Panc1 (cell line): ENCODE results near the gene TRAF7. TPM values are rescaled to one million over a fixed set of nuclear protein-coding genes. Genes with fewer than 3 reads are reported as not detected.

Experiments used
- ATAC-seq: fragments of 200-7000 bp; cut with Tn5 transposase; 2 replicates; pipeline ENCODE4 v1.9.1; 2020; ENCODE audit warnings: mild to moderate bottlenecking, moderate library complexity
- BruUV-seq: library from RNA; stranded (reverse); fragments of 400-500 nt; replicated peaks from 2 replicates; lab custom pipeline; 2021; lab: Mats Ljungman, UMichigan
- CTCF ChIA-PET: fragments of 300-600 bp; sonication (Branson Sonifier 250); formaldehyde crosslinking; loops from one replicate; lab custom pipeline; 2022; ENCODE audit warnings: antibody characterized with exemption; lab: Charles Lee
- POLR2A ChIA-PET: fragments of 300-600 bp; sonication (Branson Sonifier 250); formaldehyde crosslinking; loops from one replicate; lab custom pipeline; 2022; ENCODE audit warnings: antibody characterized with exemption; lab: Charles Lee
- DNase-seq: peaks from one replicate; pipeline ENCODE4 v3.0.0-alpha.2; 2010; ENCODE audit warnings: low read depth, low spot score
- H3K27ac ChIP-seq: 2 replicates; pipeline ENCODE4 v1.5.1; 2011; ENCODE audit warnings: mild to moderate bottlenecking, low read length, inconsistent platforms
- H3K27me3 ChIP-seq: fragments of 200-500 bp; sonication (Bioruptor generic); 2 replicates; pipeline ENCODE4 v1.6.0; 2014; ENCODE audit warnings: low read length, inconsistent platforms; ENCODE audit not compliant: control insufficient read depth, insufficient read depth
- H3K36me3 ChIP-seq: fragments of 200-500 bp; sonication (Bioruptor generic); 2 replicates; pipeline ENCODE4 v1.5.1; 2014; ENCODE audit warnings: inconsistent platforms, mild to moderate bottlenecking, low read length, moderate library complexity; ENCODE audit not compliant: control insufficient read depth, insufficient read depth
- H3K4me1 ChIP-seq: 2 replicates; pipeline ENCODE4 v1.5.1; 2011; ENCODE audit warnings: inconsistent platforms, mild to moderate bottlenecking, low read length, moderate library complexity; ENCODE audit not compliant: control insufficient read depth, insufficient read depth
- H3K4me3 ChIP-seq, 2 experiments: 2 replicates each; pipeline ENCODE4 v1.5.1; 2011 to 2012; ENCODE audit warnings: low read depth in 2 of 2, low read length in 2 of 2, mild to moderate bottlenecking in 2 of 2, inconsistent platforms in 1 of 2, moderate library complexity in 1 of 2
- H3K9me3 ChIP-seq: fragments of 200-500 bp; sonication (Bioruptor generic); 2 replicates; pipeline ENCODE4 v1.5.1; 2014; ENCODE audit warnings: low read depth, mild to moderate bottlenecking, inconsistent platforms, low read length, moderate library complexity; ENCODE audit not compliant: control insufficient read depth, insufficient read depth
- POLR2AphosphoS5 ChIP-seq: IDR thresholded peaks from 2 replicates; pipeline ENCODE4 v1.6.1; 2012; ENCODE audit warnings: mild to moderate bottlenecking, low read depth, low read length, moderate library complexity
- SIN3A ChIP-seq: IDR thresholded peaks from 2 replicates; pipeline ENCODE4 v1.6.1; 2012; ENCODE audit warnings: low read depth, mild to moderate bottlenecking, low read length, moderate library complexity, borderline replicate concordance; ENCODE audit not compliant: insufficient read depth
- TCF7L2 ChIP-seq: IDR thresholded peaks from 2 replicates; pipeline ENCODE4 v1.6.1; 2011; ENCODE audit warnings: mild to moderate bottlenecking, low read depth, low read length, inconsistent platforms
- in situ Hi-C: cut with HindIII; loops from 2 replicates; pipeline ENCODE4 v1.10.0; 2016; ENCODE audit warnings: low sequenced_read_pairs, low pct_unique_long_range_greater_than_20kb
- intact Hi-C: fragments of 100-400 bp; cut with micrococcal nuclease; formaldehyde crosslinking; loops from one replicate; pipeline ENCODE4 v1.10.0; 2022; ENCODE audit not compliant: unreplicated experiment
- total RNA-seq: library from RNA; stranded (reverse); gene quantifications from one replicate; pipeline ENCODE4 v1.2.1, GENCODE V29; 2021; ENCODE audit not compliant: unreplicated experiment
- TF ChIP-seq, protein P1 (sequence below): fragments of 450-650 bp; IDR thresholded peaks from 2 replicates; pipeline ENCODE4 v1.5.1; 2017; ENCODE audit warnings: mild to moderate bottlenecking
- TF ChIP-seq, protein P2 (sequence below), 2 experiments: IDR thresholded peaks; 2 replicates each; pipeline ENCODE4 v1.6.1; 2011 to 2012; ENCODE audit warnings: low read depth in 2 of 2, control low read depth in 1 of 2, low read length in 1 of 2, mild to moderate bottlenecking in 1 of 2, moderate library complexity in 1 of 2; ENCODE audit not compliant: insufficient read depth in 1 of 2

The TRAF7 gene
- total RNA-seq, 1 experiment from 2014 or later: 108 TPM

DNA sequence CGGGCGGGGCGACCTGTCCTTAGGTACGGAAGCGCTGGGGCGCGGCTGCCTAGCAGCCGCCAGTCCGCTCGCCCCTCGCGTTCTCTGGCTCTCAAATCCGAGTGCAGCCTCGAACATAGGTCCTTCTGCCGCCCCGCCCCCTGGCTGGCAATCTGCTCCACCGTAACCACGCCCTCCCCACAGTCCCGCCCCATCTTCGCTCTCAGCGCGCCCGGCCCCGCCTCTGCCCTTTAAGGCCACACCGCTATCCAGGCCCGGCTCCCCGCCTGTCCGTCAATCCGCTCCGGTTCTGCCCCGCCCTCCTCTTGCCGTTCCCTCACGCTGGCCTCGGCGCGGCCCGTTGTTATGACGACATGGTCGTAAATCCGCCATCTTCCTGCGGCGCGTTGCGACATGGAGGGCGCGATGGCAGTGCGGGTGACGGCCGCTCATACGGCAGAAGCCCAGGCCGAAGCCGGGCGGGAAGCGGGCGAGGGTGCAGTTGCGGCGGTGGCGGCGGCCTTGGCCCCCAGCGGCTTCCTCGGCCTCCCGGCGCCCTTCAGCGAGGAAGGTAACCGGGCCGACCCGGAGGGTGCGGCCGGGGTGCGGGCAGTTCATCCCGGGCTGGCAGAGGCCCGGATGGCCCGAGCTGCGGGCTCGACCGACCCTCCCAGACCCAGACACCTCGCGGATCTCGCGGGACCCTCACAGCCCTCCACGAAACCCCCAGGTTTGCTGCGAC is 67.8 kb downstream of the TRAF7 start, which contains the start of gene E4F1:
E4F1 (plus strand) TSS at position 371 of the 721 bp plus-strand sequence; CDS start at position 394, 23 bp downstream.
- intact Hi-C loops: no loop called here

DNA sequence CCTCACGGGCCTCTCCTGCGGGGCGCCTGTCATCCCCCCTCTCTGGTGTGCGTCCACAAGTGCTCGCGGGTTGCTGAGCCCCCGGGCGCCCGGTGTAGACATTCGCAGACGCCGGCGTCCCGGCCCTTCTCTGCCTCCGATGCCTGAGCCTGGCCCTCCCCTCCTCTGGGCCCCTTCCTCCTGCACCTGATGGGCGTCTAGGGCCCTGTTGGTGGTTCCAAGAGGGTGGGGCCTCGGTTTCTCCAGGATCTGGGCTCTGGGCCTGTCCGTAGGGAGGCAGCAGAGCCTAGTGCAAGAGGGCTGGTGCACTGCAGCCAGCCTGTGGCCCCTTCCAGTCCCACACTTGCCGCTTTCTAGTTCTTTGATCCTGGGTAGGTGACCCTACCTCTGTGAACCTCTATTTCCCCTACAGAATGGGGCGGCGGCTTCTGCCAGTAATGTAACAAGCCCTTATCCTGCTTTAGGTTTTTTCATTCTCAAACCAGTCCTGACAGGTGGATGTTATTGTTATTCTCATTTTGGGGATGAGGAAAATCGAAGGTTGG is 68.4 kb downstream of the TRAF7 start:
- peak overlapping the region; percentile 75 for H3K27ac ChIP-seq
- ATAC-seq (peak; percentile 53), DNase-seq (no peak)
- ChIA-PET CTCF (no interaction called here), POLR2A (no interaction called here)
- peak overlapping the region; percentile 95 to 96 for H3K4me3 ChIP-seq
- no peaks in the 10 kb centered on the region for H3K9me3 ChIP-seq
- in situ Hi-C loops (no loop called here), intact Hi-C loops (no loop called here)
- BruUV-seq: TSS peak; percentile 78
- H3K27me3 ChIP-seq: no peaks in the 10 kb centered on the region
- peaks cover 16% of the 10 kb centered on the region for H3K4me1 ChIP-seq
- TF ChIP-seq, protein P1, sequence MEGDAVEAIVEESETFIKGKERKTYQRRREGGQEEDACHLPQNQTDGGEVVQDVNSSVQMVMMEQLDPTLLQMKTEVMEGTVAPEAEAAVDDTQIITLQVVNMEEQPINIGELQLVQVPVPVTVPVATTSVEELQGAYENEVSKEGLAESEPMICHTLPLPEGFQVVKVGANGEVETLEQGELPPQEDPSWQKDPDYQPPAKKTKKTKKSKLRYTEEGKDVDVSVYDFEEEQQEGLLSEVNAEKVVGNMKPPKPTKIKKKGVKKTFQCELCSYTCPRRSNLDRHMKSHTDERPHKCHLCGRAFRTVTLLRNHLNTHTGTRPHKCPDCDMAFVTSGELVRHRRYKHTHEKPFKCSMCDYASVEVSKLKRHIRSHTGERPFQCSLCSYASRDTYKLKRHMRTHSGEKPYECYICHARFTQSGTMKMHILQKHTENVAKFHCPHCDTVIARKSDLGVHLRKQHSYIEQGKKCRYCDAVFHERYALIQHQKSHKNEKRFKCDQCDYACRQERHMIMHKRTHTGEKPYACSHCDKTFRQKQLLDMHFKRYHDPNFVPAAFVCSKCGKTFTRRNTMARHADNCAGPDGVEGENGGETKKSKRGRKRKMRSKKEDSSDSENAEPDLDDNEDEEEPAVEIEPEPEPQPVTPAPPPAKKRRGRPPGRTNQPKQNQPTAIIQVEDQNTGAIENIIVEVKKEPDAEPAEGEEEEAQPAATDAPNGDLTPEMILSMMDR: no peak
- TF ChIP-seq SIN3A (no peak), POLR2AphosphoS5 (no peak), TCF7L2 (no peak)
- TF ChIP-seq, protein P2, sequence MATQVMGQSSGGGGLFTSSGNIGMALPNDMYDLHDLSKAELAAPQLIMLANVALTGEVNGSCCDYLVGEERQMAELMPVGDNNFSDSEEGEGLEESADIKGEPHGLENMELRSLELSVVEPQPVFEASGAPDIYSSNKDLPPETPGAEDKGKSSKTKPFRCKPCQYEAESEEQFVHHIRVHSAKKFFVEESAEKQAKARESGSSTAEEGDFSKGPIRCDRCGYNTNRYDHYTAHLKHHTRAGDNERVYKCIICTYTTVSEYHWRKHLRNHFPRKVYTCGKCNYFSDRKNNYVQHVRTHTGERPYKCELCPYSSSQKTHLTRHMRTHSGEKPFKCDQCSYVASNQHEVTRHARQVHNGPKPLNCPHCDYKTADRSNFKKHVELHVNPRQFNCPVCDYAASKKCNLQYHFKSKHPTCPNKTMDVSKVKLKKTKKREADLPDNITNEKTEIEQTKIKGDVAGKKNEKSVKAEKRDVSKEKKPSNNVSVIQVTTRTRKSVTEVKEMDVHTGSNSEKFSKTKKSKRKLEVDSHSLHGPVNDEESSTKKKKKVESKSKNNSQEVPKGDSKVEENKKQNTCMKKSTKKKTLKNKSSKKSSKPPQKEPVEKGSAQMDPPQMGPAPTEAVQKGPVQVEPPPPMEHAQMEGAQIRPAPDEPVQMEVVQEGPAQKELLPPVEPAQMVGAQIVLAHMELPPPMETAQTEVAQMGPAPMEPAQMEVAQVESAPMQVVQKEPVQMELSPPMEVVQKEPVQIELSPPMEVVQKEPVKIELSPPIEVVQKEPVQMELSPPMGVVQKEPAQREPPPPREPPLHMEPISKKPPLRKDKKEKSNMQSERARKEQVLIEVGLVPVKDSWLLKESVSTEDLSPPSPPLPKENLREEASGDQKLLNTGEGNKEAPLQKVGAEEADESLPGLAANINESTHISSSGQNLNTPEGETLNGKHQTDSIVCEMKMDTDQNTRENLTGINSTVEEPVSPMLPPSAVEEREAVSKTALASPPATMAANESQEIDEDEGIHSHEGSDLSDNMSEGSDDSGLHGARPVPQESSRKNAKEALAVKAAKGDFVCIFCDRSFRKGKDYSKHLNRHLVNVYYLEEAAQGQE (IDR thresholded peaks at IDR 0.05; ENCODE audit: insufficient read depth in 1 of 2, low read depth in 2 of 2, low read length in 1 of 2): no peak
- H3K36me3 ChIP-seq: peaks cover 7% of the 10 kb centered on the region; the same call in 1 of the 2 replicates

More for the DNA sequence above, 67.8 kb downstream of the TRAF7 start, which contains the start of gene E4F1:
- no TSS peak for BruUV-seq
- peak; percentile 95 for DNase-seq
- in situ Hi-C loops: no loop called here
- ChIA-PET POLR2A (no interaction called here), CTCF (no interaction called here)
- peaks cover 16% of the 10 kb centered on the region for H3K4me1 ChIP-seq
- no peaks in the 10 kb centered on the region for H3K27me3 ChIP-seq
- TF ChIP-seq, protein P1: no peak
- TF ChIP-seq, protein P2 (IDR thresholded peaks at IDR 0.05; ENCODE audit: insufficient read depth in 1 of 2, low read depth in 2 of 2, low read length in 1 of 2): no peak
- 0 out of 2 replicates have a peak, but pooled peaks have one; percentile 15 for TF ChIP-seq TCF7L2
- TF ChIP-seq SIN3A: 0 out of 2 replicates have a peak, but pooled peaks have one; percentile 55
- TF ChIP-seq POLR2AphosphoS5: peak; percentile 72
- ATAC-seq: peak; percentile 97
- peak within 1 kb of the TSS; percentile 76 for H3K27ac ChIP-seq
- H3K4me3 ChIP-seq: peak within 1 kb of the TSS; percentile 95 to 96
- peaks cover 3% of the 10 kb centered on the region; the same call in 1 of the 2 replicates for H3K36me3 ChIP-seq
- H3K9me3 ChIP-seq: no peaks in the 10 kb centered on the region
